ENCODE measurements around the gene ZFYVE26. TPM values are rescaled to one million over a fixed set of nuclear protein-coding genes. Genes with fewer than 3 reads are reported as not detected.

The ZFYVE26 gene
- total and polyA plus RNA-seq, 2 of the 8 experiments (the other 6 are each of a cell fraction or from before 2014, with no cell fraction given) = 13.0 to 23.3 TPM

DNA sequence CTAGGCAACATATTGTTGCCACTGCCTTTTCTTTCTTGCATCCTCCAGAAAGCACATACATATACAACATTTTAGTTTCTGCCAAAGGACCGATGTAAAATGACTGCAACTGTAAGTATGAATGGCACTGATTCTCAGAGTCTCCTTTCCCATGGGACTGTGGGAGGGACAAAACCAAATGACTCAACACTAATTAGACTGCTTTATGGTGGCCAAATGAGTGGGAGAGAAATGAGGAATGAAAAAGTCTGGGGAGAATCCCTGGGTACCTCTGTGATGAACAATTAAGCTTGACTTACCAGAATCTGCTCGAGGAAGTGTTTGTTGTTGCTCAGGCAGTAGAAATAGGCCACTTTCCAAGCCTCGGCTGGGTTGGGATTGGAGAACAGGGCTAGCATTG is 10.1 kb downstream of the ZFYVE26 start:
- Histone ChIP-seq H3K4ac (replicated peaks; ENCODE audit: insufficient read length, low read depth, low read length) (no peak overlapping the region), H3K9ac (replicated peaks in 1 of 4; ENCODE audit: extremely low read depth in 1 of 4, low read depth in 3 of 4, low read length in 3 of 4) (no peak overlapping the region), H4K5ac (ENCODE audit: insufficient read length, low read depth, low read length) (no peak overlapping the region), H3K27ac (ENCODE audit: low read depth, low read length) (no peak overlapping the region), H2AK5ac (ENCODE audit: low read depth, low read length) (no peak overlapping the region), H3K79me2 (ENCODE audit: control insufficient read depth in 1 of 2, insufficient read depth in 2 of 2, low read length in 2 of 2) (no peaks in the 10 kb centered on the region), H3K9me3 (ENCODE audit: insufficient read depth in 2 of 2, low read depth in 1 of 2, low read length in 1 of 2) (no peaks in the 10 kb centered on the region), H4K91ac (replicated peaks; ENCODE audit: insufficient read length, low read length) (no peak overlapping the region), H4K8ac (ENCODE audit: extremely low read depth, insufficient read depth, low read length) (no peak overlapping the region), H2BK15ac (ENCODE audit: low read length) (no peak overlapping the region), H2BK20ac (ENCODE audit: low read length) (no peak overlapping the region), H4K20me1 (replicated peaks in 1 of 2; ENCODE audit: control insufficient read depth in 1 of 2, insufficient read depth in 2 of 2, low read length in 2 of 2) (peaks cover 1 to 6% of the 10 kb centered on the region in 2 experiments), H3K23me2 (ENCODE audit: low read depth, low read length) (no peaks in the 10 kb centered on the region), H3K4me2 (ENCODE audit: insufficient read depth in 1 of 2, low read depth in 2 of 2, low read length in 2 of 2) (no peak overlapping the region), H3K23ac (ENCODE audit: insufficient read length) (no peak overlapping the region), H2BK5ac (ENCODE audit: low read depth, low read length) (no peak overlapping the region), H2BK12ac (ENCODE audit: low read depth, low read length) (no peak overlapping the region), H3K36me3 (ENCODE audit: control insufficient read depth in 2 of 4, insufficient read depth in 4 of 4, low read length in 3 of 4) (peaks cover 18 to 85% (median 62%) of the 10 kb centered on the region in 4 experiments), H3K56ac (replicated peaks; ENCODE audit: insufficient read length, low read depth, low read length) (no peak overlapping the region), H3K18ac (ENCODE audit: extremely low read depth, low read length) (no peak overlapping the region), H2AFZ (ENCODE audit: low read length) (no peak overlapping the region), H3K14ac (ENCODE audit: insufficient read length) (no peak overlapping the region), H3K27me3 (replicated peaks in 1 of 4; ENCODE audit: control insufficient read depth in 3 of 4, extremely low read depth in 1 of 4, insufficient read depth in 3 of 4, low read length in 3 of 4) (no peaks in the 10 kb centered on the region), H2BK120ac (replicated peaks; ENCODE audit: low read depth, low read length) (no peak overlapping the region), H3K4me3 (ENCODE audit: extremely low read depth in 1 of 4, insufficient read depth in 2 of 4, low read depth in 3 of 4, low read length in 4 of 4) (no peak overlapping the region), H3K79me1 (ENCODE audit: low read depth, low read length) (no peaks in the 10 kb centered on the region), H3K4me1 (replicated peaks in 1 of 4; ENCODE audit: control insufficient read depth in 3 of 4, insufficient read depth in 4 of 4, low read length in 3 of 4) (no peaks in the 10 kb centered on the region)
- FAIRE-seq (no peak), DNase-seq (ENCODE audit: low read depth in 1 of 2, low spot score in 2 of 2) (no peak)
- WGBS, 2 experiments (ENCODE audit: extremely low coverage in 1 of 2, insufficient coverage in 1 of 2, insufficient read length in 1 of 2, insufficient replicate concordance in 2 of 2, low coverage in 1 of 2, low lambda C conversion rate in 2 of 2, missing lambda C conversion rate in 1 of 2) = 95% methylated on average over 3 of the region's 3 CpGs; no CpG with 5 or more reads in 1 of the 2 experiments
- TF ChIP-seq EGR1 (IDR thresholded peaks at IDR 0.05; ENCODE audit: borderline replicate concordance, low read depth, low read length) (no peak), RFX5 (IDR thresholded peaks at IDR 0.05; ENCODE audit: borderline replicate concordance, low read depth, low read length) (no peak)
- POLR2A ChIA-PET (ENCODE audit: partially characterized antibody) = interaction anchor here (0.6 to 0.8 kb wide), 3 partner anchors 12 to 423 kb away, joined by 3 to 4 read pairs (median 3); no protein-coding TSS in a partner anchor
- CTCF ChIA-PET (ENCODE audit: partially characterized antibody) = interaction anchor here (0.6 to 0.7 kb wide), 2 partner anchors 187 to 616 kb away, joined by 3 read pairs; no protein-coding TSS in a partner anchor

Data from H1 (cell line).